Liver (tissue), 9 donors: ENCODE measurements around the gene CCND1. TPM values are rescaled to one million over a fixed set of nuclear protein-coding genes. Genes with fewer than 3 reads are reported as not detected.

Experiments used
- DNase-seq: peaks from one replicate; pipeline ENCODE4 v3.0.0-alpha.2; 2017; ENCODE audit warnings: low spot score
- H3K27ac ChIP-seq, 2 donors: one replicate each; pipeline ENCODE4 v1.7.0; 2013; ENCODE audit warnings: inconsistent platforms in 2 of 2, low read length in 2 of 2, control low read depth in 1 of 2, low read depth in 1 of 2, mild to moderate bottlenecking in 1 of 2
- H3K27me3 ChIP-seq, 4 donors: one replicate each; pipeline versions ENCODE4 v1.6.1 to v1.7.0; 2013; ENCODE audit warnings: low read length in 3 of 4, inconsistent platforms in 1 of 4, mild to moderate bottlenecking in 1 of 4, moderate library complexity in 1 of 4; ENCODE audit not compliant: control insufficient read depth in 4 of 4, insufficient read depth in 4 of 4
- H3K36me3 ChIP-seq, 4 donors: one replicate each; pipeline versions ENCODE4 v1.6.1 to v1.7.0; 2013; ENCODE audit warnings: low read length in 3 of 4, mild to moderate bottlenecking in 3 of 4, low read depth in 1 of 4, moderate library complexity in 1 of 4; ENCODE audit not compliant: control insufficient read depth in 4 of 4, insufficient read depth in 3 of 4
- H3K4me1 ChIP-seq, 4 donors: one replicate each; pipeline versions ENCODE4 v1.6.1 to v1.7.0; 2013; ENCODE audit warnings: low read length in 3 of 4, mild to moderate bottlenecking in 3 of 4, moderate library complexity in 1 of 4; ENCODE audit not compliant: control insufficient read depth in 4 of 4, insufficient read depth in 4 of 4
- H3K4me3 ChIP-seq, 3 donors: one replicate each; pipeline versions ENCODE4 v1.6.1 to v1.7.0; 2013; ENCODE audit warnings: low read length in 3 of 3, control low read depth in 1 of 3, low read depth in 1 of 3, mild to moderate bottlenecking in 1 of 3
- H3K9ac ChIP-seq, 2 donors: one replicate each; pipeline ENCODE4 v1.7.0; 2013; ENCODE audit warnings: low read length in 2 of 2, mild to moderate bottlenecking in 2 of 2, moderate library complexity in 2 of 2, control low read depth in 1 of 2, low read depth in 1 of 2
- H3K9me3 ChIP-seq, 4 donors: one replicate each; pipeline versions ENCODE4 v1.6.1 to v1.7.0; 2013; ENCODE audit warnings: low read length in 3 of 4; ENCODE audit not compliant: control insufficient read depth in 4 of 4
- EGR1 ChIP-seq, 2 donors: IDR thresholded peaks; 2 replicates each; pipeline ENCODE4 v1.6.1; 2016 to 2018; ENCODE audit warnings: antibody characterized with exemption in 2 of 2, low read depth in 2 of 2
- FOXA2 ChIP-seq: IDR thresholded peaks from 2 replicates; pipeline ENCODE4 v1.6.1; 2016; ENCODE audit warnings: antibody characterized with exemption
- GABPA ChIP-seq, 2 donors: IDR thresholded peaks in 1 of 2; conservative IDR thresholded peaks in 1 of 2; 2 replicates each; pipeline ENCODE4 v1.6.1; 2016; ENCODE audit warnings: antibody characterized with exemption in 2 of 2, mild to moderate bottlenecking in 1 of 2, moderate library complexity in 1 of 2
- HNF4A ChIP-seq, 2 donors: conservative IDR thresholded peaks; 2 replicates each; pipeline ENCODE4 v1.6.1; 2016; ENCODE audit warnings: antibody characterized with exemption in 2 of 2, mild to moderate bottlenecking in 2 of 2
- HNF4G ChIP-seq: IDR thresholded peaks from 2 replicates; pipeline ENCODE4 v1.6.1; 2016; ENCODE audit warnings: antibody characterized with exemption
- NR2F2 ChIP-seq: IDR thresholded peaks from 2 replicates; pipeline ENCODE4 v1.6.1; 2016; ENCODE audit warnings: antibody characterized with exemption
- RAD21 ChIP-seq, 2 donors: IDR thresholded peaks; 2 replicates each; pipeline ENCODE4 v1.6.1; 2016; ENCODE audit warnings: antibody characterized with exemption in 2 of 2, mild to moderate bottlenecking in 2 of 2
- RXRA ChIP-seq, 2 donors: IDR thresholded peaks; 2 replicates each; pipeline ENCODE4 v1.6.1; 2017 to 2018; ENCODE audit warnings: antibody characterized with exemption in 2 of 2, mild to moderate bottlenecking in 1 of 2
- SP1 ChIP-seq: IDR thresholded peaks from 2 replicates; pipeline ENCODE4 v1.6.1; 2018; ENCODE audit warnings: antibody characterized with exemption, mild to moderate bottlenecking
- TAF1 ChIP-seq: conservative IDR thresholded peaks from 2 replicates; pipeline ENCODE4 v1.6.1; 2016; ENCODE audit warnings: antibody characterized with exemption, mild to moderate bottlenecking
- WGBS: extraction: QIAGEN DNeasy Blood & Tissue Kit; methylation state at CpG from one replicate; pipeline ENCODE4 v1.1.7; 2013; 5-methylcytosine and 5-hydroxymethylcytosine counted together
- polyA plus RNA-seq, 2 donors: library from polyadenylated mRNA; stranded (reverse) in 1 of 2; unstranded in 1 of 2; fragments of 200-250 nt in 1 of 2; fragments of >200 nt in 1 of 2; fragmentation: Nextera tagmentation in 1 of 2; extraction: Ambion mirVana in 1 of 2; gene quantifications; one replicate each; pipeline versions ENCODE4 v1.2.1 to v1.2.3, GENCODE V29; 2013 to 2015
- total RNA-seq, 2 donors: library from RNA; depleted of rRNA; stranded (reverse); fragments of >200 nt; gene quantifications; one replicate each; pipeline ENCODE4 v1.2.3, GENCODE V29; 2014
- TF ChIP-seq, protein P1 (sequence below): IDR thresholded peaks from 2 replicates; pipeline ENCODE4 v1.6.1; 2016; ENCODE audit warnings: antibody characterized with exemption
- TF ChIP-seq, protein P2 (sequence below): IDR thresholded peaks from 2 replicates; pipeline ENCODE4 v1.6.1; 2016; ENCODE audit warnings: antibody characterized with exemption
- TF ChIP-seq, protein P3 (sequence below): fragments of 150-350 bp; IDR thresholded peaks from 2 replicates; pipeline ENCODE4 v1.5.1; 2017; ENCODE audit warnings: improper control_type of control experiment, low read depth, low read length; ENCODE audit not compliant: missing input control
- TF ChIP-seq, protein P4 (sequence below): IDR thresholded peaks from 2 replicates; pipeline ENCODE4 v1.6.1; 2016; ENCODE audit warnings: antibody characterized with exemption
- TF ChIP-seq, protein P5 (sequence below): IDR thresholded peaks from 2 replicates; pipeline ENCODE4 v1.6.1; 2016; ENCODE audit warnings: antibody characterized with exemption, mild to moderate bottlenecking
- donor health status: healthy.
- donor health status: healthy.
- donor health status: healthy.
- donor health status: healthy.
- donor health status: healthy.

Gene CCND1
- total and polyA plus RNA-seq, 4 donors, result 28.9 to 100 (median 53.3) TPM

DNA sequence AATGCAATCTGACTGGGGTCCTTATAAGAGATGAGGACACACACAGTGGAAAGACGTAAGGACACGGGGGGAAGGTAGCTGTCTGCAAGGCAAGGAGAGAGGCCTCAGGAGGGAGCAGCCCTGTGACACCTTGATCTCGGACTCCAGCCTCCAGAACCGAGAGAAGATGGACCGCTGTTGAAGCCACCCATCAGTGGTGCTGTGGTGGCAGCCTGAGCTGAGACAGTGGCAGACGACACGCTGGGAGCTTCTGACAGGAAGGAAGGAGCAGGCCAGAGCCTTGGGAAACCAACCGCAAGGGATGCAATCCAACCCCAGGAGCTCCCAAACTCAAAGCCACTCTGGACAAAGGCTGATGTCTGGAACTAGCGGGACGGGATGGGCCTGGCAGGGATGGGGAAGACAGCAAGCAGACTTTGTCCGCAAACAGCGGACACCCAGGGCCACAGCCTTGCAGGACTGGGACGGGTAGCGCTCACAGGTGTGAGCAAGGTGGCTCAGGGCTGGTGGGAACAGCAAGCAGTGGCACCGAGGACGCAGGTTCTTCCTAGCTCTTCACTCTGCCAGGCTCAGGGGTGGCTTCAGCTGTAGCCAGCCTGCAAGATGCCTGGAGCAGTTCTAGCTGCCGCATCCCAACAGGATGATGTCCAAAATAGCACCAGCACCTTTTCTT, 23.3 kb downstream of the CCND1 start:
- Histone ChIP-seq H3K4me3 (no peak overlapping the region), H3K27me3 (no peaks in the 10 kb centered on the region), H3K4me1 (peaks cover 0 to 10% (median 2%) of the 10 kb centered on the region in 4 donors), H3K9ac (no peak overlapping the region), H3K36me3 (peaks cover 0 to 17% (median under 1%) of the 10 kb centered on the region in 4 donors), H3K27ac (no peak overlapping the region), H3K9me3 (no peaks in the 10 kb centered on the region)
- WGBS, result 95% methylated on average over 17 of the region's 17 CpGs
- no peak for DNase-seq
- TF ChIP-seq, protein P1, sequence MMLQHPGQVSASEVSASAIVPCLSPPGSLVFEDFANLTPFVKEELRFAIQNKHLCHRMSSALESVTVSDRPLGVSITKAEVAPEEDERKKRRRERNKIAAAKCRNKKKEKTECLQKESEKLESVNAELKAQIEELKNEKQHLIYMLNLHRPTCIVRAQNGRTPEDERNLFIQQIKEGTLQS, result no peak
- TF ChIP-seq, protein P2, sequence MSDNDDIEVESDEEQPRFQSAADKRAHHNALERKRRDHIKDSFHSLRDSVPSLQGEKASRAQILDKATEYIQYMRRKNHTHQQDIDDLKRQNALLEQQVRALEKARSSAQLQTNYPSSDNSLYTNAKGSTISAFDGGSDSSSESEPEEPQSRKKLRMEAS, result no peak
- TF ChIP-seq NR2F2 (no peak), FOXA2 (no peak), HNF4A (conservative IDR thresholded peaks at IDR 0.05) (no peak), EGR1 (IDR thresholded peaks at IDR 0.05; ENCODE audit: low read depth in 2 of 2) (no peak), RXRA (IDR thresholded peaks at IDR 0.05) (no peak)
- TF ChIP-seq, protein P3, sequence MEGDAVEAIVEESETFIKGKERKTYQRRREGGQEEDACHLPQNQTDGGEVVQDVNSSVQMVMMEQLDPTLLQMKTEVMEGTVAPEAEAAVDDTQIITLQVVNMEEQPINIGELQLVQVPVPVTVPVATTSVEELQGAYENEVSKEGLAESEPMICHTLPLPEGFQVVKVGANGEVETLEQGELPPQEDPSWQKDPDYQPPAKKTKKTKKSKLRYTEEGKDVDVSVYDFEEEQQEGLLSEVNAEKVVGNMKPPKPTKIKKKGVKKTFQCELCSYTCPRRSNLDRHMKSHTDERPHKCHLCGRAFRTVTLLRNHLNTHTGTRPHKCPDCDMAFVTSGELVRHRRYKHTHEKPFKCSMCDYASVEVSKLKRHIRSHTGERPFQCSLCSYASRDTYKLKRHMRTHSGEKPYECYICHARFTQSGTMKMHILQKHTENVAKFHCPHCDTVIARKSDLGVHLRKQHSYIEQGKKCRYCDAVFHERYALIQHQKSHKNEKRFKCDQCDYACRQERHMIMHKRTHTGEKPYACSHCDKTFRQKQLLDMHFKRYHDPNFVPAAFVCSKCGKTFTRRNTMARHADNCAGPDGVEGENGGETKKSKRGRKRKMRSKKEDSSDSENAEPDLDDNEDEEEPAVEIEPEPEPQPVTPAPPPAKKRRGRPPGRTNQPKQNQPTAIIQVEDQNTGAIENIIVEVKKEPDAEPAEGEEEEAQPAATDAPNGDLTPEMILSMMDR, result no peak

DNA sequence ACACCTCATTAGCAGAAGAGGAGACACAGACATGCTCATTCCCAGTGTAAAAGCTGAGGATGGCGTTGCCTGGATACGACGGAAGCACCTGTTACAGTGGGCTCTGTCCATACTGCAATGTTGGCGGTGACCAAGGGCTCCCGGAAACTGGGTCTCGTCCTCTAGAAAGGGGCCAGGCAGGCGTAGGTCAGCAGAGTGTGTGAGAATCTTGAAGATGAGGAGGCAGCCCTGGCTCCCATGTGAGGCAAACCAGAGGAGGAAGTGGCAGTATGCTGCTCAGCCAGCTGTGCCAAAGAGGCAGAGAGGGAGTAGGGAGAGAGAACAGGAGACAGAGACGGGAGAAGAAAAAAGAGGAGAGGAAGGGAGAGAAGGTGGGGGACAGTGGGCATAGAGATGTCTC, 23.9 kb downstream of the CCND1 start:
- Histone ChIP-seq H3K4me1 (peaks cover 0 to 10% (median 2%) of the 10 kb centered on the region in 4 donors), H3K27me3 (no peaks in the 10 kb centered on the region), H3K4me3 (no peak overlapping the region), H3K9me3 (no peaks in the 10 kb centered on the region), H3K36me3 (peaks cover 0 to 17% (median 2%) of the 10 kb centered on the region in 4 donors), H3K27ac (no peak overlapping the region), H3K9ac (no peak overlapping the region)
- TF ChIP-seq HNF4G (no peak), NR2F2 (no peak), SP1 (no peak), RAD21 (IDR thresholded peaks at IDR 0.05) (no peak), EGR1 (IDR thresholded peaks at IDR 0.05; ENCODE audit: low read depth in 2 of 2) (no peak)
- TF ChIP-seq, protein P4, sequence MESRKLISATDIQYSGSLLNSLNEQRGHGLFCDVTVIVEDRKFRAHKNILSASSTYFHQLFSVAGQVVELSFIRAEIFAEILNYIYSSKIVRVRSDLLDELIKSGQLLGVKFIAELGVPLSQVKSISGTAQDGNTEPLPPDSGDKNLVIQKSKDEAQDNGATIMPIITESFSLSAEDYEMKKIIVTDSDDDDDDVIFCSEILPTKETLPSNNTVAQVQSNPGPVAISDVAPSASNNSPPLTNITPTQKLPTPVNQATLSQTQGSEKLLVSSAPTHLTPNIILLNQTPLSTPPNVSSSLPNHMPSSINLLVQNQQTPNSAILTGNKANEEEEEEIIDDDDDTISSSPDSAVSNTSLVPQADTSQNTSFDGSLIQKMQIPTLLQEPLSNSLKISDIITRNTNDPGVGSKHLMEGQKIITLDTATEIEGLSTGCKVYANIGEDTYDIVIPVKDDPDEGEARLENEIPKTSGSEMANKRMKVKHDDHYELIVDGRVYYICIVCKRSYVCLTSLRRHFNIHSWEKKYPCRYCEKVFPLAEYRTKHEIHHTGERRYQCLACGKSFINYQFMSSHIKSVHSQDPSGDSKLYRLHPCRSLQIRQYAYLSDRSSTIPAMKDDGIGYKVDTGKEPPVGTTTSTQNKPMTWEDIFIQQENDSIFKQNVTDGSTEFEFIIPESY, result no peak
- TF ChIP-seq, protein P2, result no peak
- 94% methylated on average over 8 of the region's 8 CpGs for WGBS
- DNase-seq, result no peak

DNA sequence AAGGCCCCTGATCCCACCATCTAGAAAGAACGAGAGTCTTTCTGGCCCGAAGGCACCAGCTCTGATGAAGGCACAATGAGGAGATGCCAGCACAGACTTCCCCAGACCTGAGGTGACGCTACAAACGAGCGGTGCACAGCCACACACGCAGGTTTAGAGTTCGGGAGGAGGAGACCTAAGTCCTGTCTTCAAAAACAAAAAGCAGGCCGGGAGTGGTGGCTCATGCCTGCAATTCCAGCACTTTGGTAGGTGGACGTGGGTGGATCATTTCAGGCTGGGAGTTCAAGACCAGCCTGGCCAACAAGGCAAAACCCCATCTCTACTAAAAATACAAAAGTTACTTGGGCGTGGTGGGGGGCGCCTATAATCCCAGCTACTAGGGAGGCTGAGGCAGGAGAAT, 24.7 kb downstream of the CCND1 start:
- WGBS, result 95% methylated on average over 11 of the region's 11 CpGs
- Histone ChIP-seq H3K9me3 (no peaks in the 10 kb centered on the region), H3K27me3 (no peaks in the 10 kb centered on the region), H3K9ac (no peak overlapping the region), H3K36me3 (peaks cover 0 to 17% (median 2%) of the 10 kb centered on the region in 4 donors), H3K27ac (no peak overlapping the region), H3K4me3 (no peak overlapping the region), H3K4me1 (peaks cover 0 to 12% (median 5%) of the 10 kb centered on the region in 4 donors)
- TF ChIP-seq GABPA (IDR thresholded peaks at IDR 0.05 in 1 of 2, conservative IDR thresholded peaks at IDR 0.05 in 1 of 2), result no peak
- no peak for TF ChIP-seq TAF1
- TF ChIP-seq, protein P5, sequence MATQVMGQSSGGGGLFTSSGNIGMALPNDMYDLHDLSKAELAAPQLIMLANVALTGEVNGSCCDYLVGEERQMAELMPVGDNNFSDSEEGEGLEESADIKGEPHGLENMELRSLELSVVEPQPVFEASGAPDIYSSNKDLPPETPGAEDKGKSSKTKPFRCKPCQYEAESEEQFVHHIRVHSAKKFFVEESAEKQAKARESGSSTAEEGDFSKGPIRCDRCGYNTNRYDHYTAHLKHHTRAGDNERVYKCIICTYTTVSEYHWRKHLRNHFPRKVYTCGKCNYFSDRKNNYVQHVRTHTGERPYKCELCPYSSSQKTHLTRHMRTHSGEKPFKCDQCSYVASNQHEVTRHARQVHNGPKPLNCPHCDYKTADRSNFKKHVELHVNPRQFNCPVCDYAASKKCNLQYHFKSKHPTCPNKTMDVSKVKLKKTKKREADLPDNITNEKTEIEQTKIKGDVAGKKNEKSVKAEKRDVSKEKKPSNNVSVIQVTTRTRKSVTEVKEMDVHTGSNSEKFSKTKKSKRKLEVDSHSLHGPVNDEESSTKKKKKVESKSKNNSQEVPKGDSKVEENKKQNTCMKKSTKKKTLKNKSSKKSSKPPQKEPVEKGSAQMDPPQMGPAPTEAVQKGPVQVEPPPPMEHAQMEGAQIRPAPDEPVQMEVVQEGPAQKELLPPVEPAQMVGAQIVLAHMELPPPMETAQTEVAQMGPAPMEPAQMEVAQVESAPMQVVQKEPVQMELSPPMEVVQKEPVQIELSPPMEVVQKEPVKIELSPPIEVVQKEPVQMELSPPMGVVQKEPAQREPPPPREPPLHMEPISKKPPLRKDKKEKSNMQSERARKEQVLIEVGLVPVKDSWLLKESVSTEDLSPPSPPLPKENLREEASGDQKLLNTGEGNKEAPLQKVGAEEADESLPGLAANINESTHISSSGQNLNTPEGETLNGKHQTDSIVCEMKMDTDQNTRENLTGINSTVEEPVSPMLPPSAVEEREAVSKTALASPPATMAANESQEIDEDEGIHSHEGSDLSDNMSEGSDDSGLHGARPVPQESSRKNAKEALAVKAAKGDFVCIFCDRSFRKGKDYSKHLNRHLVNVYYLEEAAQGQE, result no peak
- TF ChIP-seq, protein P2, result no peak
- no peak for TF ChIP-seq SP1
- DNase-seq, result no peak
